GM12878 (cell line): Measurements from ENCODE around the gene AMPD2. TPM values are rescaled to one million over a fixed set of nuclear protein-coding genes. Genes with fewer than 3 reads are reported as not detected.

ENCODE experiments used
- ATAC-seq: fragments of 200-7000 bp; cut with Tn5 transposase; 3 replicates; pipeline ENCODE4 v1.9.1; 2020; ENCODE audit warnings: mild to moderate bottlenecking, moderate library complexity
- BruUV-seq: library from RNA; stranded (reverse); fragments of 400-500 nt; replicated peaks from 2 replicates; lab custom pipeline; 2021; lab: Mats Ljungman, UMichigan
- CTCF ChIA-PET: fragments of 300-600 bp; sonication (Branson Sonifier 250); formaldehyde crosslinking; extraction: SDS; loops from one replicate; lab custom pipeline; 2021; ENCODE audit warnings: inconsistent platforms; lab: Yijun Ruan, JAX
- POLR2A ChIA-PET: fragments of 350-600 bp; formaldehyde crosslinking; extraction: SDS; loops from one replicate; lab custom pipeline; 2021; ENCODE audit warnings: inconsistent platforms; lab: Charles Lee
- RAD21 ChIA-PET: fragments of 300-600 bp; sonication (Branson Sonifier 250); formaldehyde crosslinking; loops from one replicate; lab custom pipeline; 2023; ENCODE audit warnings: antibody characterized with exemption; ENCODE audit not compliant: unreplicated experiment; lab: Charles Lee
- SMC1A ChIA-PET: fragments of 300-600 bp; sonication (Branson Sonifier 250); formaldehyde crosslinking; loops from one replicate; lab custom pipeline; 2023; ENCODE audit not compliant: unreplicated experiment, uncharacterized antibody; lab: Charles Lee
- DNase-seq: peaks from one replicate; pipeline ENCODE4 v3.0.0-alpha.2; 2011; ENCODE audit warnings: low read depth, low spot score
- FAIRE-seq: peaks from 3 replicates; lab custom pipeline; 2011; peaks lifted over from hg19 to GRCh38; lab: Jason Lieb, UNC
- H2AFZ ChIP-seq: 2 replicates; pipeline ENCODE4 v1.6.0; 2011; ENCODE audit warnings: low read depth, low read length, control low read depth; ENCODE audit not compliant: control insufficient read depth
- H3K27ac ChIP-seq: 2 replicates; pipeline ENCODE4 v1.5.1; 2011; ENCODE audit warnings: control low read depth; ENCODE audit not compliant: control insufficient read depth, insufficient read depth
- H3K27me3 ChIP-seq, 2 experiments: replicated peaks in 1 of 2; 2 replicates each; pipeline versions ENCODE4 v1.6.0 to v1.6.1; 2011; ENCODE audit warnings: low read length in 1 of 2; ENCODE audit not compliant: control insufficient read depth in 2 of 2, insufficient read depth in 2 of 2
- H3K36me3 ChIP-seq, 2 experiments: 2 replicates each; pipeline ENCODE4 v1.5.1; 2011; ENCODE audit warnings: low read length in 1 of 2; ENCODE audit not compliant: control insufficient read depth in 2 of 2, insufficient read depth in 2 of 2
- H3K4me1 ChIP-seq: 2 replicates; pipeline ENCODE4 v1.6.1; 2011; ENCODE audit warnings: mild to moderate bottlenecking, low read length, moderate library complexity, mixed read lengths; ENCODE audit not compliant: control insufficient read depth, insufficient read depth
- H3K4me2 ChIP-seq: 2 replicates; pipeline ENCODE4 v1.6.0; 2011; ENCODE audit warnings: control low read depth; ENCODE audit not compliant: control insufficient read depth, insufficient read depth
- H3K4me3 ChIP-seq: fragments of 200-600 bp; sonication (generic); 2 replicates; pipeline ENCODE4 v1.5.1; 2016
- H3K79me2 ChIP-seq: 2 replicates; pipeline ENCODE4 v1.6.0; 2011; ENCODE audit warnings: low read length; ENCODE audit not compliant: control insufficient read depth, insufficient read depth
- H3K9ac ChIP-seq: 2 replicates; pipeline ENCODE4 v1.8.0; 2011; ENCODE audit warnings: low read length, control low read depth, mixed read lengths; ENCODE audit not compliant: control insufficient read depth, insufficient read depth
- H3K9me3 ChIP-seq: replicated peaks from 3 replicates; pipeline ENCODE4 v1.5.1; 2011; ENCODE audit warnings: mild to moderate bottlenecking, low read length; ENCODE audit not compliant: control insufficient read depth, insufficient read depth
- H4K20me1 ChIP-seq: 2 replicates; pipeline ENCODE4 v1.6.0; 2011; ENCODE audit not compliant: control insufficient read depth, insufficient read depth
- BCL11A ChIP-seq: IDR thresholded peaks from 2 replicates; pipeline ENCODE4 v1.6.1; 2011; ENCODE audit warnings: low read depth, low read length
- BRCA1 ChIP-seq: IDR thresholded peaks from 2 replicates; pipeline ENCODE4 v1.6.1; 2011; ENCODE audit warnings: low read depth, low read length, improper control_type of control experiment
- CREM ChIP-seq: IDR thresholded peaks from 2 replicates; pipeline ENCODE4 v1.6.1; 2014; ENCODE audit warnings: antibody characterized with exemption, low read depth
- PAX5 ChIP-seq: IDR thresholded peaks from 2 replicates; pipeline ENCODE4 v1.6.1; 2011; ENCODE audit warnings: low read depth, low read length, borderline replicate concordance
- RB1 ChIP-seq: fragments of 450-650 bp; formaldehyde crosslinking; IDR thresholded peaks from 2 replicates; pipeline ENCODE4 v1.6.1; 2017; ENCODE audit warnings: mild to moderate bottlenecking, borderline replicate concordance
- ZNF24 ChIP-seq: fragments of 450-650 bp; IDR thresholded peaks from 2 replicates; pipeline ENCODE4 v1.6.1; 2017; ENCODE audit warnings: antibody characterized with exemption, mild to moderate bottlenecking
- ZNF384 ChIP-seq: IDR thresholded peaks from 2 replicates; pipeline ENCODE4 v1.6.1; 2012; ENCODE audit warnings: low read depth, mild to moderate bottlenecking, low read length, improper control_type of control experiment, borderline replicate concordance
- ZZZ3 ChIP-seq: IDR thresholded peaks from 2 replicates; pipeline ENCODE4 v1.6.1; 2011; ENCODE audit warnings: low read depth; ENCODE audit not compliant: control insufficient read depth, insufficient read length
- WGBS: methylation state at CpG from one replicate; pipeline ENCODE4 v1.1.6; 2016; ENCODE audit warnings: low lambda C conversion rate; ENCODE audit not compliant: insufficient replicate concordance, insufficient coverage; ENCODE audit errors: missing lambda C conversion rate; 5-methylcytosine and 5-hydroxymethylcytosine counted together
- in situ Hi-C: fragments of 300-500 bp; cut with MboI; formaldehyde crosslinking; loops from 9 replicates; pipeline ENCODE4 v1.14.3; 2018; ENCODE audit warnings: mixed read lengths
- intact Hi-C: fragments of 100-400 bp; cut with micrococcal nuclease; formaldehyde crosslinking; loops from one replicate; pipeline ENCODE4 v1.14.2; 2022; ENCODE audit not compliant: unreplicated experiment
- polyA plus RNA-seq, 11 experiments: library from polyadenylated mRNA; depleted of rRNA in 4 of 11; unstranded in 6 of 11; stranded (reverse) in 5 of 11; fragments of >200 nt; fragmentation: Nextera tagmentation in 4 of 11; fragmentation: Illumina TruSeq in 1 of 11; extraction: Ambion mirVana in 4 of 11; extraction: Trizol in 1 of 11; gene quantifications; 1 replicate in 1 of 11; 2 replicates in 10 of 11; pipeline versions ENCODE4 v1.2.1 to v1.2.3, GENCODE V29; 2011 to 2016; ENCODE audit warnings: inconsistent platforms in 2 of 11, missing spikeins in 2 of 11, low read depth in 1 of 11
- total RNA-seq, 4 experiments: library from RNA; depleted of rRNA in 3 of 4; stranded (reverse); fragments of >200 nt in 3 of 4; fragmentation: Illumina TruSeq in 1 of 4; extraction: Trizol in 1 of 4; gene quantifications; 2 replicates each; pipeline versions ENCODE4 v1.2.1 to v1.2.3, GENCODE V29; 2013 to 2021
- TF ChIP-seq, protein P1 (sequence below): IDR thresholded peaks from 2 replicates; pipeline ENCODE4 v1.6.1; 2012; ENCODE audit warnings: improper control_type of control experiment, low read depth, low read length; ENCODE audit not compliant: insufficient replicate concordance
- TF ChIP-seq, protein P2 (sequence below): fragments of 450-650 bp; IDR thresholded peaks from 2 replicates; pipeline ENCODE4 v1.6.1; 2014; ENCODE audit warnings: mild to moderate bottlenecking

The AMPD2 gene
- total and polyA plus RNA-seq, 10 of the 15 experiments (the other 5 are each of a cell fraction or from before 2014, with no cell fraction given): 2.0 to 75.9 (median 31.3) TPM

DNA sequence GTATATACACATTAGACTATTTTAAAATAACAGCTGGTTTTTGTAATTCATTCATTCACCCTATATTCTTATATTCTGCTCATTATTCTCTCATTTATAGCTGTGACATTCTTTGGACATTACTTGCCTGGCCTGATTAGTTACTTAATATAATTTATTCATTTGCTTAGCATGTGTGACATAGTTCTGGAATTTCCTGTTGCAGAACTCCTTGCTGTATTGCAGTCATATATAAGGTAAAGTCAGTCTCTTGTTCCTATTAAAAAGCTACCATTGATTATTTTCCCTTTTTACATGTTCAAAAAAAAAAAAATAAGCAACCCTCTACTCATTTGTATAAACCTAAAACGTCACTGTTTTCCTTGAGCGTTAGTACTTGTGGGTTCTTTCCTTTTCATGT is 24.1 kb upstream of the AMPD2 start (continued):
- TF ChIP-seq, protein P1, sequence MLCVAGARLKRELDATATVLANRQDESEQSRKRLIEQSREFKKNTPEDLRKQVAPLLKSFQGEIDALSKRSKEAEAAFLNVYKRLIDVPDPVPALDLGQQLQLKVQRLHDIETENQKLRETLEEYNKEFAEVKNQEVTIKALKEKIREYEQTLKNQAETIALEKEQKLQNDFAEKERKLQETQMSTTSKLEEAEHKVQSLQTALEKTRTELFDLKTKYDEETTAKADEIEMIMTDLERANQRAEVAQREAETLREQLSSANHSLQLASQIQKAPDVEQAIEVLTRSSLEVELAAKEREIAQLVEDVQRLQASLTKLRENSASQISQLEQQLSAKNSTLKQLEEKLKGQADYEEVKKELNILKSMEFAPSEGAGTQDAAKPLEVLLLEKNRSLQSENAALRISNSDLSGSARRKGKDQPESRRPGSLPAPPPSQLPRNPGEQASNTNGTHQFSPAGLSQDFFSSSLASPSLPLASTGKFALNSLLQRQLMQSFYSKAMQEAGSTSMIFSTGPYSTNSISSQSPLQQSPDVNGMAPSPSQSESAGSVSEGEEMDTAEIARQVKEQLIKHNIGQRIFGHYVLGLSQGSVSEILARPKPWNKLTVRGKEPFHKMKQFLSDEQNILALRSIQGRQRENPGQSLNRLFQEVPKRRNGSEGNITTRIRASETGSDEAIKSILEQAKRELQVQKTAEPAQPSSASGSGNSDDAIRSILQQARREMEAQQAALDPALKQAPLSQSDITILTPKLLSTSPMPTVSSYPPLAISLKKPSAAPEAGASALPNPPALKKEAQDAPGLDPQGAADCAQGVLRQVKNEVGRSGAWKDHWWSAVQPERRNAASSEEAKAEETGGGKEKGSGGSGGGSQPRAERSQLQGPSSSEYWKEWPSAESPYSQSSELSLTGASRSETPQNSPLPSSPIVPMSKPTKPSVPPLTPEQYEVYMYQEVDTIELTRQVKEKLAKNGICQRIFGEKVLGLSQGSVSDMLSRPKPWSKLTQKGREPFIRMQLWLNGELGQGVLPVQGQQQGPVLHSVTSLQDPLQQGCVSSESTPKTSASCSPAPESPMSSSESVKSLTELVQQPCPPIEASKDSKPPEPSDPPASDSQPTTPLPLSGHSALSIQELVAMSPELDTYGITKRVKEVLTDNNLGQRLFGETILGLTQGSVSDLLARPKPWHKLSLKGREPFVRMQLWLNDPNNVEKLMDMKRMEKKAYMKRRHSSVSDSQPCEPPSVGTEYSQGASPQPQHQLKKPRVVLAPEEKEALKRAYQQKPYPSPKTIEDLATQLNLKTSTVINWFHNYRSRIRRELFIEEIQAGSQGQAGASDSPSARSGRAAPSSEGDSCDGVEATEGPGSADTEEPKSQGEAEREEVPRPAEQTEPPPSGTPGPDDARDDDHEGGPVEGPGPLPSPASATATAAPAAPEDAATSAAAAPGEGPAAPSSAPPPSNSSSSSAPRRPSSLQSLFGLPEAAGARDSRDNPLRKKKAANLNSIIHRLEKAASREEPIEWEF: no peak
- TF ChIP-seq RB1 (no peak), ZNF24 (no peak), ZNF384 (no peak)

DNA sequence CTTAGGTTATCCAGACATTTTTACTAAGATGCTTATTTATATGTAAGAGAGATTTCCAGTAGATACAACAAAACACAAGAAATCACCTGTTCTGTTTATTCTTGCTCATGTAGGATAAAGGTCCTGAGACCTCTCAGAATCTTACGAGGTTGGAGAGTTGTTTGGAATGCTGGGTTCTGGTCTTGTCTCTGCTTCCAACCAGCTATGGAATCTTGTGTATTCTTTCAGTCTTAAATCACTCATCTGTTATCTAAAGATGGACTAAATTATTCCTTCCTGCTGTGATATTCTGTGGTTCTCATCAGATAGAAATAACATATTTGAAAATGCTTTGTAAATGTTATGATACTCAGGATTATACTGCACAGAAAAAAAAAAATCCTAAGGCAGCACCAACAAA is 21.5 kb upstream of the AMPD2 start:
- ChIA-PET SMC1A (interaction anchor here (0.8 to 1.6 kb wide), 6 partner anchors 18 to 66 kb away, joined by 3 to 4 read pairs (median 3); no protein-coding TSS in a partner anchor), POLR2A (interaction anchor here (0.7 kb wide), 1 partner anchor 15 kb away, joined by 3 read pairs; no protein-coding TSS in a partner anchor), CTCF (interaction anchor here (1.1 to 1.7 kb wide), 2 partner anchors 14 to 42 kb away, joined by 3 to 10 read pairs; no protein-coding TSS in a partner anchor), RAD21 (interaction anchor here (0.9 kb wide), 1 partner anchor 18 kb away, joined by 3 read pairs; no protein-coding TSS in a partner anchor)
- H4K20me1 ChIP-seq: no peaks in the 10 kb centered on the region
- H3K27ac ChIP-seq: no peak overlapping the region
- H3K4me2 ChIP-seq: no peak overlapping the region
- H3K9me3 ChIP-seq: no peaks in the 10 kb centered on the region
- in situ Hi-C loops: no loop called here
- no peak overlapping the region for H3K9ac ChIP-seq
- TF ChIP-seq PAX5: no peak
- TF ChIP-seq BRCA1: no peak
- TF ChIP-seq CREM: no peak
- TF ChIP-seq BCL11A: no peak
- TF ChIP-seq, protein P2, sequence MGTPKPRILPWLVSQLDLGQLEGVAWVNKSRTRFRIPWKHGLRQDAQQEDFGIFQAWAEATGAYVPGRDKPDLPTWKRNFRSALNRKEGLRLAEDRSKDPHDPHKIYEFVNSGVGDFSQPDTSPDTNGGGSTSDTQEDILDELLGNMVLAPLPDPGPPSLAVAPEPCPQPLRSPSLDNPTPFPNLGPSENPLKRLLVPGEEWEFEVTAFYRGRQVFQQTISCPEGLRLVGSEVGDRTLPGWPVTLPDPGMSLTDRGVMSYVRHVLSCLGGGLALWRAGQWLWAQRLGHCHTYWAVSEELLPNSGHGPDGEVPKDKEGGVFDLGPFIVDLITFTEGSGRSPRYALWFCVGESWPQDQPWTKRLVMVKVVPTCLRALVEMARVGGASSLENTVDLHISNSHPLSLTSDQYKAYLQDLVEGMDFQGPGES: no peak
- TF ChIP-seq ZZZ3: no peak
- FAIRE-seq (no peak), DNase-seq (no peak), ATAC-seq (no peak)
- intact Hi-C loops: no loop called here
- no TSS peak for BruUV-seq
- no peaks in the 10 kb centered on the region for H3K79me2 ChIP-seq
- no peaks in the 10 kb centered on the region for H3K4me1 ChIP-seq
- 88% methylated on average over 1 of the region's 1 CpG for WGBS
- no peaks in the 10 kb centered on the region for H3K27me3 ChIP-seq
- no peak overlapping the region for H2AFZ ChIP-seq
- peaks cover 0 to 16% of the 10 kb centered on the region in 2 experiments; a peak in 2 of 4 replicates for H3K36me3 ChIP-seq
- no peak overlapping the region for H3K4me3 ChIP-seq
